GM23338 (cell line): ENCODE measurements around the gene BTBD9. TPM values are rescaled to one million over a fixed set of nuclear protein-coding genes. Genes with fewer than 3 reads are reported as not detected.

Experiments used
- ATAC-seq: fragments of 200-7000 bp; cut with Tn5 transposase; 3 replicates; pipeline ENCODE4 v1.9.1; 2020
- DNase-seq: peaks from one replicate; pipeline ENCODE4 v3.0.0-alpha.2; 2015; ENCODE audit warnings: low spot score
- H2AFZ ChIP-seq: fragments of 200-600 bp; sonication (generic); 2 replicates; pipeline ENCODE4 v1.8.0; 2016; ENCODE audit warnings: antibody characterized with exemption, mild to moderate bottlenecking, moderate library complexity
- H3F3A ChIP-seq: fragments of 200-600 bp; sonication (generic); replicated peaks from 2 replicates; pipeline ENCODE4 v1.8.0; 2017; ENCODE audit warnings: antibody characterized with exemption, mixed run types, low read depth
- H3K27ac ChIP-seq: fragments of 200-600 bp; sonication (generic); 2 replicates; pipeline ENCODE4 v1.6.1; 2016; ENCODE audit warnings: low read depth
- H3K27me3 ChIP-seq: fragments of 200-600 bp; sonication (generic); 2 replicates; pipeline ENCODE4 v1.8.0; 2016; ENCODE audit warnings: mild to moderate bottlenecking, mixed run types, moderate library complexity; ENCODE audit not compliant: insufficient read depth
- H3K36me3 ChIP-seq: fragments of 200-600 bp; sonication (generic); 2 replicates; pipeline ENCODE4 v1.8.0; 2016; ENCODE audit warnings: mild to moderate bottlenecking; ENCODE audit not compliant: insufficient read depth
- H3K4me1 ChIP-seq: fragments of 200-600 bp; sonication (generic); 2 replicates; pipeline ENCODE4 v1.8.0; 2016; ENCODE audit warnings: mild to moderate bottlenecking, moderate library complexity; ENCODE audit not compliant: insufficient read depth
- H3K4me2 ChIP-seq: fragments of 200-600 bp; sonication (generic); 2 replicates; pipeline ENCODE4 v1.7.1; 2017; ENCODE audit warnings: mixed run types
- H3K4me3 ChIP-seq: fragments of 200-600 bp; sonication (generic); 2 replicates; pipeline ENCODE4 v1.6.1; 2016; ENCODE audit warnings: mixed run types
- H3K79me2 ChIP-seq: fragments of 200-600 bp; sonication (generic); replicated peaks from 2 replicates; pipeline ENCODE4 v1.8.0; 2017; ENCODE audit warnings: mild to moderate bottlenecking; ENCODE audit not compliant: insufficient read depth
- H3K9me2 ChIP-seq: fragments of 200-600 bp; sonication (generic); 2 replicates; pipeline ENCODE4 v1.8.0; 2017; ENCODE audit not compliant: insufficient read depth
- H4K20me1 ChIP-seq: fragments of 200-600 bp; sonication (generic); replicated peaks from 2 replicates; pipeline ENCODE4 v1.8.0; 2017; ENCODE audit warnings: mild to moderate bottlenecking; ENCODE audit not compliant: insufficient read depth
- H3K27ac Mint-ChIP-seq: 2 replicates; pipeline ENCODE4 v1.8.0; 2020; ENCODE audit warnings: inconsistent platforms, mild to moderate bottlenecking, moderate library complexity, mixed read lengths
- H3K27me3 Mint-ChIP-seq: 3 replicates; pipeline ENCODE4 v1.8.0; 2022; ENCODE audit warnings: low read depth, mild to moderate bottlenecking, moderate library complexity, mixed read lengths, inconsistent platforms; ENCODE audit not compliant: insufficient read depth, poor library complexity
- H3K36me3 Mint-ChIP-seq: 3 replicates; pipeline ENCODE4 v1.8.0; 2021; ENCODE audit warnings: low read depth, mild to moderate bottlenecking, inconsistent platforms, moderate library complexity, mixed read lengths
- H3K4me1 Mint-ChIP-seq: 3 replicates; pipeline ENCODE4 v1.8.0; 2020; ENCODE audit warnings: mild to moderate bottlenecking, inconsistent platforms, mixed read lengths
- H3K4me3 Mint-ChIP-seq: 3 replicates; pipeline ENCODE4 v1.8.0; 2021; ENCODE audit warnings: moderate library complexity, mild to moderate bottlenecking, inconsistent platforms, mixed read lengths
- H3K9me3 Mint-ChIP-seq: 3 replicates; pipeline ENCODE4 v1.8.0; 2020; ENCODE audit warnings: moderate library complexity, mild to moderate bottlenecking, inconsistent platforms, mixed read lengths
- ETS1 ChIP-seq: IDR thresholded peaks from 2 replicates; pipeline ENCODE4 v1.6.1; 2016; ENCODE audit warnings: antibody characterized with exemption
- EZH2 ChIP-seq: fragments of 200-600 bp; sonication (generic); IDR thresholded peaks from one replicate; pipeline ENCODE4 v1.8.0; 2017; ENCODE audit warnings: antibody characterized with exemption, mild to moderate bottlenecking, low read depth; ENCODE audit not compliant: unreplicated experiment
- NANOG ChIP-seq: IDR thresholded peaks from 2 replicates; pipeline ENCODE4 v1.6.1; 2016; ENCODE audit warnings: antibody characterized with exemption, borderline replicate concordance
- ZNF114 ChIP-seq: fragments of 250-450 bp; sonication (Bioruptor Pico); IDR thresholded peaks from 2 replicates; pipeline ENCODE4 v1.5.0; 2020; ENCODE audit warnings: mild to moderate bottlenecking, moderate library complexity
- ZNF462 ChIP-seq: fragments of 250-450 bp; sonication (Bioruptor Pico); IDR thresholded peaks from 2 replicates; pipeline ENCODE4 v1.5.0; 2020; ENCODE audit warnings: mild to moderate bottlenecking, moderate library complexity
- polyA plus RNA-seq: library from polyadenylated mRNA; unstranded; fragments of >200 nt; fragmentation: Nextera tagmentation; extraction: Ambion mirVana; gene quantifications from 2 replicates; pipeline ENCODE4 v1.2.1, GENCODE V29; 2016
- total RNA-seq: library from RNA; depleted of rRNA; stranded (reverse); fragments of >200 nt; shearing (Covaris generic); gene quantifications from 2 replicates; pipeline ENCODE4 v1.2.3, GENCODE V29; 2014

The BTBD9 gene
- total and polyA plus RNA-seq, 2 experiments from 2014 or later = 4.2 to 5.3 TPM

- peaks cover 31% of the 10 kb centered on the region for H3K4me1 ChIP-seq
- no peak overlapping the region for H2AFZ ChIP-seq
- H4K20me1 ChIP-seq = no peaks in the 10 kb centered on the region
- peak; percentile 91 for ATAC-seq
- peak overlapping the region; percentile 58 for H3K4me2 ChIP-seq
- no peaks in the 10 kb centered on the region for H3K36me3 Mint-ChIP-seq
- no peaks in the 10 kb centered on the region for H3F3A ChIP-seq
- peak overlapping the region; percentile 49 for H3K4me3 Mint-ChIP-seq
- H3K9me2 ChIP-seq = no peaks in the 10 kb centered on the region
- peaks cover 45% of the 10 kb centered on the region for H3K4me1 Mint-ChIP-seq
- no peak overlapping the region for H3K27ac ChIP-seq
- H3K27me3 Mint-ChIP-seq = peaks cover 2% of the 10 kb centered on the region
- H3K27me3 ChIP-seq = no peaks in the 10 kb centered on the region
- H3K4me3 ChIP-seq = no peak overlapping the region
- peak; percentile 58 for DNase-seq
- H3K79me2 ChIP-seq = no peaks in the 10 kb centered on the region
- no peaks in the 10 kb centered on the region for H3K9me3 Mint-ChIP-seq
- H3K36me3 ChIP-seq = no peaks in the 10 kb centered on the region
- H3K27ac Mint-ChIP-seq = no peak overlapping the region
- TF ChIP-seq ZNF114 (CRISPR knock-in tag) (no peak), ZNF462 (CRISPR knock-in tag) (peak; percentile 46; the same call in 1 of the 2 replicates), EZH2 (no peak), ETS1 (no peak)
Measured at GRCh38 chr6:38477680-38478260, 162.0 kb downstream of the BTBD9 start.

GRCh38 chr6:38476888-38477287 lies 162.8 kb downstream of the BTBD9 start:
- no peak for ATAC-seq
- H3K27me3 Mint-ChIP-seq = peaks cover 2% of the 10 kb centered on the region
- no peaks in the 10 kb centered on the region for H3K9me3 Mint-ChIP-seq
- peak overlapping the region; percentile 49 for H3K4me3 Mint-ChIP-seq
- Histone ChIP-seq H3K4me2 (peak overlapping the region; percentile 58; the same call in 1 of the 2 replicates), H3K79me2 (no peaks in the 10 kb centered on the region), H3F3A (no peaks in the 10 kb centered on the region), H4K20me1 (no peaks in the 10 kb centered on the region), H3K4me3 (no peak overlapping the region), H3K36me3 (no peaks in the 10 kb centered on the region), H3K9me2 (no peaks in the 10 kb centered on the region), H2AFZ (no peak overlapping the region), H3K27ac (no peak overlapping the region), H3K4me1 (peaks cover 31% of the 10 kb centered on the region), H3K27me3 (no peaks in the 10 kb centered on the region)
- peaks cover 45% of the 10 kb centered on the region for H3K4me1 Mint-ChIP-seq
- no peak overlapping the region for H3K27ac Mint-ChIP-seq
- H3K36me3 Mint-ChIP-seq = no peaks in the 10 kb centered on the region
- DNase-seq = no peak
- no peak for TF ChIP-seq NANOG
- TF ChIP-seq ZNF462 (CRISPR knock-in tag) = no peak
